ENCODE data around the gene BTBD7.
"Not testable (repeated sequence)": the region's sequence is repeated elsewhere in the genome, so short reads cannot be mapped to it uniquely, and the experiment has no call there.

Gene BTBD7

DNA sequence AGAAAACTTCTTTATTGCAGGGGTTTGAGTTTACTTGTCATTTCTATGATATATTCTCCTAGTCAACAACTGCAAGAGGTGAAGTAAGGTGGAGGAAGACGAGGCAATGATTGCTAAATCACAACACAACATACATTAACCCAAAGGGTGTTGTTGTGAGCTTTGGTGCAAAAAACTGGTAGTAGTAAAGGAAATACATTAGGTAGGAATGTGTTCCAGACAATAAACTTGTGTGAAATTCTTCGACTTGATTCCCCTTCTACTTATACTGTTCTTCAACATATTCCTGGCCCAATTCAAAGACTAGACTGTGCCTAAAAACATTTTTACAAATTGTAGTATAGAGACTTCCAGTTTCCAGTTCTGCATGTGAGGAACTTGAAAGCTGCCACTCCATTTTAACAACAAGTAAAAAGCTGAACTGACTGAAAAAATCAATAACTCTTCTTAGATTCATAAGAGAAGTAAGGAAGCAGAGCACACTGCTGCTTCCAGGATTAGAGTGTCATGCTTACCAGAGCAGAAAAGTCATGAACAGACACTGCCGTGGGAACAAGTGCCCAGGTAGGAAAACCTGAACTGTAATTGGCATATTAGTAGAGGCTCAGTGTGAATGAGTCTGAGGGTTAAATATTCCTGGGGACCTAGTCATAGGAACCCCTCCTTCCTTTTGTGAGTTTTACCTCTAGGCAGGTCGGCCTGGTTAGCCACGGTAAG lies 36.3 kb upstream of the BTBD7 start:
- DNase-seq (ENCODE audit: low read depth) = no peak
- TF ChIP-seq, protein P1, sequence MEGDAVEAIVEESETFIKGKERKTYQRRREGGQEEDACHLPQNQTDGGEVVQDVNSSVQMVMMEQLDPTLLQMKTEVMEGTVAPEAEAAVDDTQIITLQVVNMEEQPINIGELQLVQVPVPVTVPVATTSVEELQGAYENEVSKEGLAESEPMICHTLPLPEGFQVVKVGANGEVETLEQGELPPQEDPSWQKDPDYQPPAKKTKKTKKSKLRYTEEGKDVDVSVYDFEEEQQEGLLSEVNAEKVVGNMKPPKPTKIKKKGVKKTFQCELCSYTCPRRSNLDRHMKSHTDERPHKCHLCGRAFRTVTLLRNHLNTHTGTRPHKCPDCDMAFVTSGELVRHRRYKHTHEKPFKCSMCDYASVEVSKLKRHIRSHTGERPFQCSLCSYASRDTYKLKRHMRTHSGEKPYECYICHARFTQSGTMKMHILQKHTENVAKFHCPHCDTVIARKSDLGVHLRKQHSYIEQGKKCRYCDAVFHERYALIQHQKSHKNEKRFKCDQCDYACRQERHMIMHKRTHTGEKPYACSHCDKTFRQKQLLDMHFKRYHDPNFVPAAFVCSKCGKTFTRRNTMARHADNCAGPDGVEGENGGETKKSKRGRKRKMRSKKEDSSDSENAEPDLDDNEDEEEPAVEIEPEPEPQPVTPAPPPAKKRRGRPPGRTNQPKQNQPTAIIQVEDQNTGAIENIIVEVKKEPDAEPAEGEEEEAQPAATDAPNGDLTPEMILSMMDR (conservative IDR thresholded peaks at IDR 0.05; ENCODE audit: low read depth, low read length) = no peak
- no peak overlapping the region for H3K4me3 ChIP-seq (ENCODE audit: low read length)

GRCh38 chr14:93354873-93355272 lies 22.0 kb upstream of the BTBD7 start:
- DNase-seq (ENCODE audit: low read depth); H3K4me3 ChIP-seq (ENCODE audit: low read length): not testable (repeated sequence)

DNA sequence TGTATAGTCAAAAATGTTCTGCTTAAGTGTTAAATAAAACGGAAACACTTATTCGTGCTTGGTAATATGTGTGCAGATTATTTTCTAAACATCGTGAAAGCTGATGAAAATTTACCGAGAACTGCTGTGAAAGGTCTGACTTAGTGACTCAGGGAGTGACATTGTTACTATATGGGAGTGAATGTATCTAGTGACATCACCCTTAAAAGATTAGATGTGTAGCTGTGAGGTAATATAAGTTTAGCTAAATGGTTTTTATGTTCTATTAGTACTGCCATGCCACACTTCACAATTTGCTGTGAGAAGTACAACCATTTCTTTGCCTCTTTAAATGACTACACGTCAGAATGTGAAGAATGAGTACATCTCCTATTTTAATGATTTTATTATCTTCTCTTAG lies 15.5 kb upstream of the BTBD7 start:
- H3K4me3 ChIP-seq (ENCODE audit: low read length) = no peak overlapping the region
- TF ChIP-seq, protein P1 (conservative IDR thresholded peaks at IDR 0.05; ENCODE audit: low read depth, low read length) = no peak
- no peak for DNase-seq (ENCODE audit: low read depth)

GRCh38 chr14:93347850-93348249 lies 15.0 kb upstream of the BTBD7 start:
- DNase-seq (ENCODE audit: low read depth) = no peak
- TF ChIP-seq, protein P1 (conservative IDR thresholded peaks at IDR 0.05; ENCODE audit: low read depth, low read length) = no peak

DNA sequence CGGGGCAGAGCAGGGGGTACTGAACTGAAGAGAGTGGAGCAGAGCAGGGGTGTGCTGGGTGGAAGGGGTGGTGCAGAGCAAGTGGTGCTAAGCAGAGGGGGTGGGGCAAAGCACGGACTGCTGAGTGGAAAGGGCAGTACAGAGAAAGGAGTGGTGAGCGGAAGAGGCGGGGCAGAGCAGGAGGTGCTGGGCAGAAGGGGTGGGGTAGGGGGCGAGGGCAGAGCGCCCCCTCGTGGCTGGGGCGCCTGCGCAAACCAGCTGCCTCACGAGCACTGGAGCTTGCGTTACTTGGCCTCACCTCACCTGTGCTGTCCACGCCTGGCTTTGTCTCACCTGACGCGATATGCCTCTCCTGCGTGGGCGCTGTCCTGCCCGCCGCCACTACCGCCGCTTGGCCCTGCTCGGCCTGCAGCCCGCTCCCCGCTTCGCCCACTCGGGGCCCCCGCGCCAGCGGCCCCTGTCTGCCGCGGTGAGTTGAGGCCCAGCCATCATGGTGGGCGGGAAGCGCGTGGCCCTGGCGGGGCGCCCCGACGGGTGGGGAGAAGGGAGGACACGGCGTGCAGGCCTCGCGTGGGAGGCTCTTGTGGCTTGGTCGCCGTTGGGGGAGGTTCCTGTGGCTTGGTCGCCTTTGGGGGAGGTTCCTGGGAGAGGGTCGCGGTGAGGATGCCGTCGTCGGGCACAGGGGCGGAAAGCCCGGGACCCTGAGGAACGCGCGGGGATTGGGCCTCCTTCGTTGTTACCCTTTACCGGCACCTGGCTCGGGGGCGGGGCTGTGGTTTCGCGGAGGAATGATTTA lies 14.3 kb upstream of the BTBD7 start, which contains the start of gene COX8C:
TSS of gene COX8C (plus strand) at position 257 of the 796 bp plus-strand sequence. CDS start at position 344, 87 bp downstream.
- TF ChIP-seq, protein P1 (conservative IDR thresholded peaks at IDR 0.05; ENCODE audit: low read depth, low read length) = no peak
- no peak for DNase-seq (ENCODE audit: low read depth)
- no peak within 1 kb of the TSS for H3K4me3 ChIP-seq (ENCODE audit: low read length)

More at GRCh38 chr14:93347850-93348249, 15.0 kb upstream of the BTBD7 start:
- H3K4me3 ChIP-seq (ENCODE audit: low read length) = no peak overlapping the region

GRCh38 chr14:93343797-93344196 lies 11.0 kb upstream of the BTBD7 start:
- H3K4me3 ChIP-seq (ENCODE audit: low read length) = no peak overlapping the region
- DNase-seq (ENCODE audit: low read depth) = no peak
- TF ChIP-seq, protein P1 (conservative IDR thresholded peaks at IDR 0.05; ENCODE audit: low read depth, low read length) = no peak

DNA sequence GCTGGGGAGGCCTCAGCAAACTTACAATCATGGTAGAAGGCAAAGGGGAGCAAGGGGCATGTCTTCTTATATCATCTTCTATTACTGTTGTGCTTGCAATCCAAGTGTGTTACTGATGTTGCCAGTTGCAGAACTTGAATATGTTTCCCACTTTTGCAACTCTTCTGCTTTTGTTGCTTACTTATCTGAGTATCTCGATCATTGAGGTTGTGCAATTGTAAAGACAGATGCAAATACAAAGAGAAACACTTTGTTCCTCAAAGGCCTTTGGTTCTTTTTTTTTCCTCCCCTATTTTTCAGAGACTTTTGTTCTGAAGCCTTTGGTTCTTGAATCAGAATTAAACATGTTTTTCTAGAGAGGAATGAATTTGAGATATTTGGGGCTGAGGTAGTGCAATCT lies 10.4 kb upstream of the BTBD7 start:
- TF ChIP-seq, protein P1 (conservative IDR thresholded peaks at IDR 0.05; ENCODE audit: low read depth, low read length) = no peak
- H3K4me3 ChIP-seq (ENCODE audit: low read length) = no peak overlapping the region
- no peak for DNase-seq (ENCODE audit: low read depth)
